HG02642 (cell line): Measurements from ENCODE around the gene LIPC.

Experiments used
- ATAC-seq: cut with Tn5 transposase; IDR thresholded peaks from one replicate; pipeline ENCODE4 v1.9.1; 2021; ENCODE audit warnings: mild to moderate bottlenecking; ENCODE audit not compliant: unreplicated experiment, poor library complexity

Gene LIPC

GRCh38 chr15:58548308-58549012, 116.7 kb downstream of the LIPC start:
- ATAC-seq: no peak

- no peak for ATAC-seq
Measured at GRCh38 chr15:58549013-58549784, 117.4 kb downstream of the LIPC start.

- no peak for ATAC-seq
Measured at GRCh38 chr15:58549785-58550074, 117.9 kb downstream of the LIPC start.

GRCh38 chr15:58551084-58551763, 119.4 kb downstream of the LIPC start:
- ATAC-seq: no peak

- no peak for ATAC-seq
Measured at GRCh38 chr15:58551764-58552504, 120.1 kb downstream of the LIPC start.

GRCh38 chr15:58552505-58553364, 120.9 kb downstream of the LIPC start:
- no peak for ATAC-seq

GRCh38 chr15:58553365-58553918, 121.7 kb downstream of the LIPC start:
- ATAC-seq: no peak

GRCh38 chr15:58554758-58555157, 123.0 kb downstream of the LIPC start:
- no peak for ATAC-seq

GRCh38 chr15:58555162-58556027, 123.6 kb downstream of the LIPC start:
- ATAC-seq: no peak

- ATAC-seq: no peak
Measured at GRCh38 chr15:58556028-58556361, 124.2 kb downstream of the LIPC start.

GRCh38 chr15:58556541-58556940, 124.8 kb downstream of the LIPC start:
- ATAC-seq: no peak

- no peak for ATAC-seq
Measured at GRCh38 chr15:58558777-58559176, 127.0 kb downstream of the LIPC start.

GRCh38 chr15:58559904-58560588, 128.3 kb downstream of the LIPC start:
- ATAC-seq: no peak

- ATAC-seq: no peak
Measured at GRCh38 chr15:58561321-58561720, 129.5 kb downstream of the LIPC start.

- ATAC-seq: no peak
Measured at GRCh38 chr15:58562135-58562534, 130.3 kb downstream of the LIPC start.

- ATAC-seq: no peak
Measured at GRCh38 chr15:58564981-58565380, 133.2 kb downstream of the LIPC start.

GRCh38 chr15:58565619-58566018, 133.8 kb downstream of the LIPC start:
- ATAC-seq: no peak

GRCh38 chr15:58566029-58566428, 134.2 kb downstream of the LIPC start:
- ATAC-seq: no peak
